WTC11 (cell line): ENCODE results near the gene PREP.

Experiments
- ATF6 ChIP-seq: sonication (generic); formaldehyde crosslinking; IDR thresholded peaks from 2 replicates; pipeline ENCODE4 v1.8.1; 2023; ENCODE audit warnings: mild to moderate bottlenecking, missing genetic modification reagents
- CTCF ChIP-seq: fragments of 200-600 bp; IDR thresholded peaks from 2 replicates; pipeline ENCODE4 v1.8.0; 2022; ENCODE audit warnings: antibody characterized with exemption
- NFYB ChIP-seq: sonication (generic); formaldehyde crosslinking; conservative IDR thresholded peaks from 2 replicates; pipeline ENCODE4 v1.8.0; 2022; ENCODE audit warnings: low read depth, missing genetic modification reagents
- USF2 ChIP-seq: sonication (generic); formaldehyde crosslinking; IDR thresholded peaks from 2 replicates; pipeline ENCODE4 v1.8.1; 2023; ENCODE audit warnings: mild to moderate bottlenecking, missing genetic modification reagents, moderate library complexity
- ZNF121 ChIP-seq: sonication (generic); formaldehyde crosslinking; IDR thresholded peaks from 2 replicates; pipeline ENCODE4 v1.8.0; 2023; ENCODE audit warnings: missing genetic modification reagents

- no peak for TF ChIP-seq ATF6 (CRISPR knock-in tag)
- TF ChIP-seq CTCF: no peak
- TF ChIP-seq ZNF121 (CRISPR knock-in tag): no peak
- no peak for TF ChIP-seq NFYB (CRISPR knock-in tag)
- no peak for TF ChIP-seq USF2 (CRISPR knock-in tag)
Observed at GRCh38 chr6:105382496-105382895, 20.4 kb downstream of the PREP start.
